SIG-M5 (cell line): ENCODE data around the gene TREML1.
"Not testable (repeated sequence)": the region's sequence is repeated elsewhere in the genome, so short reads cannot be mapped to it uniquely, and the experiment has no call there.

Experiments used
- DNase-seq: peaks from one replicate; lab custom pipeline; 2025; lab: John Stamatoyannopoulos, UW

TREML1 gene

GRCh38 chr6:41147917-41148316 lies 6.2 kb downstream of the TREML1 start:
- no peak for DNase-seq

GRCh38 chr6:41136911-41137310 lies 17.2 kb downstream of the TREML1 start:
- no peak for DNase-seq

GRCh38 chr6:41135062-41135832 lies 18.9 kb downstream of the TREML1 start:
- DNase-seq = no peak

GRCh38 chr6:41132254-41132653 lies 21.9 kb downstream of the TREML1 start:
- no peak for DNase-seq

- DNase-seq = no peak
Observed at GRCh38 chr6:41125282-41125681, 28.9 kb downstream of the TREML1 start.

- no peak for DNase-seq
Observed at GRCh38 chr6:41122918-41123317, 31.2 kb downstream of the TREML1 start.

GRCh38 chr6:41122373-41122772 lies 31.8 kb downstream of the TREML1 start:
- DNase-seq = no peak

- DNase-seq = no peak
Observed at GRCh38 chr6:41120058-41120457, 34.1 kb downstream of the TREML1 start.

- DNase-seq = no peak
Observed at GRCh38 chr6:41119508-41119907, 34.6 kb downstream of the TREML1 start.

GRCh38 chr6:41115027-41115426 lies 39.1 kb downstream of the TREML1 start:
- DNase-seq = not testable (repeated sequence)

GRCh38 chr6:41111017-41111416 lies 43.1 kb downstream of the TREML1 start:
- no peak for DNase-seq

GRCh38 chr6:41103847-41104246 lies 50.3 kb downstream of the TREML1 start:
- DNase-seq = no peak

GRCh38 chr6:41100871-41101287 lies 53.3 kb downstream of the TREML1 start:
- DNase-seq = no peak
